A673 (cell line): ENCODE measurements around the gene FPR3. TPM values are rescaled to one million over a fixed set of nuclear protein-coding genes. Genes with fewer than 3 reads are reported as not detected.

Experiments
- BruUV-seq: library from RNA; stranded (reverse); fragments of 400-500 nt; replicated peaks from 2 replicates; lab custom pipeline; 2021; lab: Mats Ljungman, UMichigan
- CTCF ChIA-PET: fragments of 300-600 bp; sonication (Branson Sonifier 250); formaldehyde crosslinking; loops from one replicate; lab custom pipeline; 2022; ENCODE audit warnings: antibody characterized with exemption; lab: Charles Lee
- POLR2A ChIA-PET: fragments of 300-600 bp; sonication (Branson Sonifier 250); formaldehyde crosslinking; loops from one replicate; lab custom pipeline; 2022; ENCODE audit warnings: antibody characterized with exemption; ENCODE audit not compliant: low non-redundant PET; lab: Charles Lee
- DNase-seq: peaks from one replicate; pipeline ENCODE4 v3.0.0-alpha.2; 2015; ENCODE audit warnings: low spot score
- H3K27ac ChIP-seq: fragments of 200-600 bp; sonication (generic); 2 replicates; pipeline ENCODE4 v1.5.1; 2016; ENCODE audit warnings: mixed run types, low read depth, mild to moderate bottlenecking, mixed read lengths, antibody characterized with exemption, low read length; ENCODE audit not compliant: poor library complexity, severe bottlenecking
- H3K27me3 ChIP-seq: fragments of 200-600 bp; sonication (generic); replicated peaks from 2 replicates; pipeline ENCODE4 v1.6.1; 2017; ENCODE audit warnings: mixed run types, low read depth, mild to moderate bottlenecking, mixed read lengths, antibody characterized with exemption, low read length; ENCODE audit not compliant: insufficient read depth, poor library complexity
- H3K36me3 ChIP-seq: fragments of 200-600 bp; sonication (generic); 2 replicates; pipeline ENCODE4 v1.6.1; 2016; ENCODE audit warnings: mixed run types, mild to moderate bottlenecking, mixed read lengths, antibody characterized with exemption, low read length; ENCODE audit not compliant: insufficient read depth, poor library complexity, severe bottlenecking
- H3K4me1 ChIP-seq: fragments of 200-600 bp; sonication (generic); 2 replicates; pipeline ENCODE4 v1.6.1; 2017; ENCODE audit warnings: mixed run types, mild to moderate bottlenecking, mixed read lengths, antibody characterized with exemption, low read length; ENCODE audit not compliant: insufficient read depth, poor library complexity, severe bottlenecking
- H3K4me3 ChIP-seq: fragments of 200-600 bp; sonication (generic); 2 replicates; pipeline ENCODE4 v1.5.1; 2016; ENCODE audit warnings: low read depth, mixed run types, mild to moderate bottlenecking, mixed read lengths, low read length; ENCODE audit not compliant: poor library complexity, severe bottlenecking
- H3K9me3 ChIP-seq: fragments of 200-600 bp; sonication (generic); 2 replicates; pipeline ENCODE4 v1.6.1; 2016; ENCODE audit warnings: mixed run types, low read depth, mild to moderate bottlenecking, mixed read lengths, antibody characterized with exemption, low read length; ENCODE audit not compliant: poor library complexity, severe bottlenecking
- EZH2 ChIP-seq: fragments of 200-600 bp; sonication (generic); IDR thresholded peaks from 2 replicates; pipeline ENCODE4 v1.6.1; 2017; ENCODE audit warnings: borderline replicate concordance, low read depth, mild to moderate bottlenecking, mixed read lengths, antibody characterized with exemption, low read length; ENCODE audit not compliant: poor library complexity, severe bottlenecking
- intact Hi-C: fragments of 100-400 bp; cut with micrococcal nuclease; formaldehyde crosslinking; loops from one replicate; pipeline ENCODE4 v1.10.0; 2022; ENCODE audit not compliant: unreplicated experiment
- total RNA-seq: library from RNA; stranded (reverse); gene quantifications from 2 replicates; pipeline ENCODE4 v1.2.3, GENCODE V29; 2021
- TF ChIP-seq, protein P1 (sequence below): fragments of 300-800, 200-600 bp; sonication (generic); conservative IDR thresholded peaks from 2 replicates; pipeline ENCODE4 v1.5.1; 2017; ENCODE audit warnings: low read depth, mild to moderate bottlenecking, antibody characterized with exemption, low read length, moderate library complexity, mixed read lengths

The FPR3 gene
- total RNA-seq, 1 experiment from 2014 or later: not detected

DNA sequence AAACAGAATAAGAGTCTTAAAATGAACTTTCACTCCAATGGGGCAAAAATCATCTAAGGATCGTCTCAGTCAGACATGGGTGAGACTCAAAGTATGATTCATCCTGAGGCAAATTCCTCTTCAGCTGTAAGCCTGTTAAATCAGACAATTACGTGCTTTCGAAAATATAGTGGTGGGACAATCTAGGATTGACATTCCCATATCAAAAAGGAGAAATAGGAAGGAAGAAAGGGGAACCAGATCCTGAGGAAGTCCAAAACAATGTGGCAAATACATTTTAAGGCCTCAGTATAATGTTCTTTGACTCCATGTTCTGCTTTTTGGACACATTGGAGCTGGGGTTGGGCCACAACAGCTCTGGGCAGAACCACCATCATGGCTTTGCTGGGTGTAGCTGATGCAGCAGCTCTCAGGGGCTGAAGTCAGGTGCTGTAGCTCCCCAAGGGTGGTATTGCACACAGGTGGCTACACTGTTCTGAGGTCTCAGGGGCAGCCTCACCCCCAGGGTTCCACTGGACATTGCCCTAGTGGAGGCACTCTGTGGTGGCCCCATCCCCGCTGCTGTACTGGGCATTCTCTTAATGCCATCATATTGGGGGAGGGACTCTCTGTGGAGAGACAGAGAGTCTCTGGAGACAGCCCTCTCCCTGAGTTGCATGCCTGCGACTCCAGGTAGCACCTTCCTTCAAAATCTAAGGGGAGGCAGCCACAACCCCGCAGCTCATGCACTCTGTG, 5.7 kb upstream of the FPR3 start:
- no peak for DNase-seq

DNA sequence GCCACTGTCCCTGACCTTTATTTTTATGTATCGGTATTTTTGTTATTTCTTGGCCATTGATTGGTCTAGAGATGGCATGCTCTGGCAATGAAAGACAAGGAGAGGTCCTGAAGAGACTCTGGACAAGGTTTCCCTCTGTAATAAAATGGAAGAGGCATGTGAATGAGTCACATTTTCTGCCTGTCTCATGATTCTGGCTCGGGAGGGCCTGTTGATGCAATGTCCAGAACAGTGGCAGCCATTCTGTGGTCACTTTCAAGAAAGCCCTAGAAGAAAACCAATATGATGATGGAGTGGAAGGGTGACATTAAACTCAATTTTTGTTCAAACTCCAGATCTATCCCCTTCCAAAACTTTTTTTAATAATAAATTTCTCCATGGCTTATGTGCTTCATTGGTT, 2.0 kb upstream of the FPR3 start:
- DNase-seq: no peak
- ChIA-PET CTCF (no interaction called here), POLR2A (no interaction called here)
- no peaks in the 10 kb centered on the region for H3K9me3 ChIP-seq
- H3K36me3 ChIP-seq: no peaks in the 10 kb centered on the region
- no peak overlapping the region for H3K4me3 ChIP-seq
- H3K4me1 ChIP-seq: peaks cover 39% of the 10 kb centered on the region
- no peak overlapping the region for H3K27ac ChIP-seq
- BruUV-seq: no TSS peak
- H3K27me3 ChIP-seq: no peaks in the 10 kb centered on the region
- intact Hi-C loops: no loop called here
- TF ChIP-seq, protein P1, sequence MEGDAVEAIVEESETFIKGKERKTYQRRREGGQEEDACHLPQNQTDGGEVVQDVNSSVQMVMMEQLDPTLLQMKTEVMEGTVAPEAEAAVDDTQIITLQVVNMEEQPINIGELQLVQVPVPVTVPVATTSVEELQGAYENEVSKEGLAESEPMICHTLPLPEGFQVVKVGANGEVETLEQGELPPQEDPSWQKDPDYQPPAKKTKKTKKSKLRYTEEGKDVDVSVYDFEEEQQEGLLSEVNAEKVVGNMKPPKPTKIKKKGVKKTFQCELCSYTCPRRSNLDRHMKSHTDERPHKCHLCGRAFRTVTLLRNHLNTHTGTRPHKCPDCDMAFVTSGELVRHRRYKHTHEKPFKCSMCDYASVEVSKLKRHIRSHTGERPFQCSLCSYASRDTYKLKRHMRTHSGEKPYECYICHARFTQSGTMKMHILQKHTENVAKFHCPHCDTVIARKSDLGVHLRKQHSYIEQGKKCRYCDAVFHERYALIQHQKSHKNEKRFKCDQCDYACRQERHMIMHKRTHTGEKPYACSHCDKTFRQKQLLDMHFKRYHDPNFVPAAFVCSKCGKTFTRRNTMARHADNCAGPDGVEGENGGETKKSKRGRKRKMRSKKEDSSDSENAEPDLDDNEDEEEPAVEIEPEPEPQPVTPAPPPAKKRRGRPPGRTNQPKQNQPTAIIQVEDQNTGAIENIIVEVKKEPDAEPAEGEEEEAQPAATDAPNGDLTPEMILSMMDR: no peak
- no peak for TF ChIP-seq EZH2

More for the DNA sequence above, 5.7 kb upstream of the FPR3 start:
- ChIA-PET POLR2A (no interaction called here), CTCF (interaction anchor here (1.1 kb wide), 1 partner anchor 10 kb away, joined by 3 read pairs; no protein-coding TSS in a partner anchor)
- H3K27ac ChIP-seq: no peak overlapping the region
- no peaks in the 10 kb centered on the region for H3K27me3 ChIP-seq
- BruUV-seq: no TSS peak
- no peaks in the 10 kb centered on the region for H3K36me3 ChIP-seq
- no peak for TF ChIP-seq EZH2
- TF ChIP-seq, protein P1: no peak
- peaks cover 16% of the 10 kb centered on the region for H3K4me1 ChIP-seq
- H3K4me3 ChIP-seq: no peak overlapping the region
- intact Hi-C loops: no loop called here
- no peaks in the 10 kb centered on the region for H3K9me3 ChIP-seq

- Histone ChIP-seq H3K27ac (no peak overlapping the region), H3K4me3 (no peak overlapping the region), H3K9me3 (no peaks in the 10 kb centered on the region), H3K36me3 (no peaks in the 10 kb centered on the region), H3K27me3 (no peaks in the 10 kb centered on the region), H3K4me1 (peaks cover 50% of the 10 kb centered on the region)
- intact Hi-C loops: no loop called here
- no TSS peak for BruUV-seq
- ChIA-PET CTCF (no interaction called here), POLR2A (no interaction called here)
- TF ChIP-seq EZH2: no peak
- TF ChIP-seq, protein P1: no peak
- DNase-seq: no peak
Observed at GRCh38 chr19:51793994-51794393, 963 bp upstream of the FPR3 start.
